ENCODE data around the gene SUMO2. TPM values are rescaled to one million over a fixed set of nuclear protein-coding genes. Genes with fewer than 3 reads are reported as not detected.

SUMO2 gene
- polyA plus RNA-seq, 3 donors, result 64.9 to 318 (median 282) TPM

DNA sequence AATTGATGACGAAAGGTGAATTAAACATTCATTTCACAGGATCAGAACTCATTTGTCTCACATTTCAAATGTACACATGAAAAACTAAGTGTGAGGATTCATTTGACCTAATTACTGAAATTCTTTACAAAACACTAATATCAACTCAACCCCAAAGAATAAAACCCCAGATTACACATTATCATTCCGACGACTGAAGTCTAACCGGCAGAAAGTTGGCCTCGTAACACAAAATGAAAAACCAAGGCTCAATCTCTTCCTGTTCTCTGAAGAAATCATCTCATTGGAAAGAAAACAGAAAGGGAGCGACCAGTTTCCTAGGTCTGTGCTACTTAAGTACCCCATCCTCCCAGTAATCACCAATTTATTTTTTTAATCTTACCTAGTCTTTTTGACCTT is 30.2 kb downstream of the SUMO2 start:
- Histone ChIP-seq H3K27ac (ENCODE audit: low read depth in 1 of 2, low read length in 2 of 2) (no peak overlapping the region), H3K9ac (ENCODE audit: insufficient read depth, low read length, poor library complexity, severe bottlenecking) (no peak overlapping the region), H3K27me3 (ENCODE audit: control insufficient read depth in 2 of 2, insufficient read depth in 2 of 2, low read length in 2 of 2) (no peaks in the 10 kb centered on the region), H3K36me3 (replicated peaks in 1 of 2; ENCODE audit: control insufficient read depth in 1 of 2, insufficient read depth in 2 of 2, low read length in 2 of 2) (no peaks in the 10 kb centered on the region), H3K4me1 (ENCODE audit: control insufficient read depth in 1 of 2, insufficient read depth in 2 of 2, low read length in 2 of 2) (peaks cover 29 to 39% of the 10 kb centered on the region in 2 donors), H3K79me2 (ENCODE audit: insufficient read depth, low read length) (peaks cover 64% of the 10 kb centered on the region), H2AFZ (ENCODE audit: insufficient read depth, low read depth, low read length, poor library complexity, severe bottlenecking) (peak overlapping the region; percentile 83), H3K4me3 (replicated peaks in 1 of 3; ENCODE audit: low read depth in 2 of 3, low read length in 3 of 3) (peak overlapping the region in 1 of 3 experiments; percentile 97), H4K20me1 (ENCODE audit: insufficient read depth, low read length) (peaks cover 19% of the 10 kb centered on the region), H3K9me3 (replicated peaks in 1 of 2; ENCODE audit: control insufficient read depth in 1 of 2, insufficient read depth in 1 of 2, low read length in 2 of 2) (no peaks in the 10 kb centered on the region), H3K4me2 (replicated peaks; ENCODE audit: extremely low read depth, low read length, poor library complexity, severe bottlenecking) (peak overlapping the region; percentile 100)
- H3K27me3 Mint-ChIP-seq (ENCODE audit: low read depth in 3 of 3), result peaks cover 0 to 2% (median 0%) of the 10 kb centered on the region in 3 donors
- peak overlapping the region in 2 of 7 donors; percentile 63 to 76 for H3K27ac Mint-ChIP-seq
- peaks cover 5 to 12% of the 10 kb centered on the region in 2 donors for H3K36me3 Mint-ChIP-seq
- intact Hi-C loops (cut with micrococcal nuclease), result loop anchor here in 1 of 2 donors (5.0 kb wide), 1 partner anchor 40 kb away; no protein-coding TSS in a partner anchor
- peak overlapping the region; percentile 94 to 95 for H3K4me3 Mint-ChIP-seq
- DNase-seq, result no peak
- H3K4me1 Mint-ChIP-seq, result peaks cover 38% of the 10 kb centered on the region
- TF ChIP-seq, protein P1, sequence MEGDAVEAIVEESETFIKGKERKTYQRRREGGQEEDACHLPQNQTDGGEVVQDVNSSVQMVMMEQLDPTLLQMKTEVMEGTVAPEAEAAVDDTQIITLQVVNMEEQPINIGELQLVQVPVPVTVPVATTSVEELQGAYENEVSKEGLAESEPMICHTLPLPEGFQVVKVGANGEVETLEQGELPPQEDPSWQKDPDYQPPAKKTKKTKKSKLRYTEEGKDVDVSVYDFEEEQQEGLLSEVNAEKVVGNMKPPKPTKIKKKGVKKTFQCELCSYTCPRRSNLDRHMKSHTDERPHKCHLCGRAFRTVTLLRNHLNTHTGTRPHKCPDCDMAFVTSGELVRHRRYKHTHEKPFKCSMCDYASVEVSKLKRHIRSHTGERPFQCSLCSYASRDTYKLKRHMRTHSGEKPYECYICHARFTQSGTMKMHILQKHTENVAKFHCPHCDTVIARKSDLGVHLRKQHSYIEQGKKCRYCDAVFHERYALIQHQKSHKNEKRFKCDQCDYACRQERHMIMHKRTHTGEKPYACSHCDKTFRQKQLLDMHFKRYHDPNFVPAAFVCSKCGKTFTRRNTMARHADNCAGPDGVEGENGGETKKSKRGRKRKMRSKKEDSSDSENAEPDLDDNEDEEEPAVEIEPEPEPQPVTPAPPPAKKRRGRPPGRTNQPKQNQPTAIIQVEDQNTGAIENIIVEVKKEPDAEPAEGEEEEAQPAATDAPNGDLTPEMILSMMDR (IDR thresholded peaks at IDR 0.05), result no peak
- 96% methylated on average over 5 of the region's 6 CpGs for WGBS (ENCODE audit: insufficient coverage)
- peaks cover 0 to 3% (median 0%) of the 10 kb centered on the region in 7 donors for H3K9me3 Mint-ChIP-seq

DNA sequence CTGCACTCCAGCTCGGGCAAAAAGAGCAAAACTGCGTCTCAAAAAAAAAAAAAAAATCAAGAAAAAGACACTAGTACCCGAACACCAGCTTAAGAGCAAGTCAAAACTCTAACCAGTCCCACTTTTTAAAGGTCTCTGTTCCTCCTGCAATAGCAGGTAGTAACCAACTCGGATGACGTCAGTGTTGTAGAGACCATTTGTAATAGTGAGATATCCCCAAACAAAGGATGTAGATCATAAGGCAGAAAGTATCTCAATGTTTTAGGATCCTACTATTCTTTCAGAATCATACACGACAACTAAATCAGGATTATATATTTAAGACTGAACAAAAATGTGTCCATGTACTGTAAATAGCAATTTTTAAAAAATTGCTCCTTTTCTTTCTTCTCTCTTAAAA is 30.8 kb downstream of the SUMO2 start:
- Mint-ChIP-seq H3K27me3 (ENCODE audit: low read depth in 3 of 3) (peaks cover 0 to 2% (median 0%) of the 10 kb centered on the region in 3 donors), H3K9me3 (peaks cover 0 to 3% (median 0%) of the 10 kb centered on the region in 7 donors), H3K36me3 (peaks cover 11 to 18% of the 10 kb centered on the region in 2 donors), H3K4me1 (peaks cover 44% of the 10 kb centered on the region), H3K27ac (peak overlapping the region in 1 of 7 donors; percentile 63), H3K4me3 (no peak overlapping the region)
- Histone ChIP-seq H3K27me3 (ENCODE audit: control insufficient read depth in 2 of 2, insufficient read depth in 2 of 2, low read length in 2 of 2) (no peaks in the 10 kb centered on the region), H3K9me3 (replicated peaks in 1 of 2; ENCODE audit: control insufficient read depth in 1 of 2, insufficient read depth in 1 of 2, low read length in 2 of 2) (no peaks in the 10 kb centered on the region), H3K79me2 (ENCODE audit: insufficient read depth, low read length) (peaks cover 70% of the 10 kb centered on the region), H3K4me1 (ENCODE audit: control insufficient read depth in 1 of 2, insufficient read depth in 2 of 2, low read length in 2 of 2) (peaks cover 35 to 45% of the 10 kb centered on the region in 2 donors), H3K4me3 (replicated peaks in 1 of 3; ENCODE audit: low read depth in 2 of 3, low read length in 3 of 3) (no peak overlapping the region), H3K36me3 (replicated peaks in 1 of 2; ENCODE audit: control insufficient read depth in 1 of 2, insufficient read depth in 2 of 2, low read length in 2 of 2) (peaks cover 0 to 3% of the 10 kb centered on the region in 2 donors), H4K20me1 (ENCODE audit: insufficient read depth, low read length) (peaks cover 19% of the 10 kb centered on the region), H3K27ac (ENCODE audit: low read depth in 1 of 2, low read length in 2 of 2) (no peak overlapping the region), H3K9ac (ENCODE audit: insufficient read depth, low read length, poor library complexity, severe bottlenecking) (no peak overlapping the region), H3K4me2 (replicated peaks; ENCODE audit: extremely low read depth, low read length, poor library complexity, severe bottlenecking) (no peak overlapping the region), H2AFZ (ENCODE audit: insufficient read depth, low read depth, low read length, poor library complexity, severe bottlenecking) (no peak overlapping the region)
- TF ChIP-seq, protein P1 (IDR thresholded peaks at IDR 0.05), result no peak
- 100% methylated on average over 1 of the region's 6 CpGs for WGBS (ENCODE audit: insufficient coverage)
- no peak for DNase-seq
- intact Hi-C loops (cut with micrococcal nuclease), result loop anchor here in 1 of 2 donors (5.0 kb wide), 1 partner anchor 40 kb away; no protein-coding TSS in a partner anchor

All from CD14-positive monocyte (primary cell).